H1 (cell line): ENCODE data around the gene SFTPB. TPM values are rescaled to one million over a fixed set of nuclear protein-coding genes. Genes with fewer than 3 reads are reported as not detected.

ENCODE experiments used
- ASH2L ChIP-seq: fragments of 200-600, 300-600 bp; sonication (generic); IDR thresholded peaks from one replicate; pipeline ENCODE4 v1.7.1; 2017; ENCODE audit warnings: low read length
- BCL11A ChIP-seq, 2 experiments: IDR thresholded peaks; one replicate each; pipeline ENCODE4 v1.6.1; 2011; ENCODE audit warnings: low read depth in 2 of 2, low read length in 2 of 2, mild to moderate bottlenecking in 2 of 2
- BRCA1 ChIP-seq: IDR thresholded peaks from 2 replicates; pipeline ENCODE4 v1.6.1; 2012; ENCODE audit warnings: low read depth, low read length, improper control_type of control experiment
- CREB1 ChIP-seq: IDR thresholded peaks from 2 replicates; pipeline ENCODE4 v1.6.1; 2012; ENCODE audit warnings: inconsistent platforms
- EGR1 ChIP-seq: IDR thresholded peaks from 2 replicates; pipeline ENCODE4 v1.6.1; 2011; ENCODE audit warnings: low read depth, low read length, borderline replicate concordance
- EP300 ChIP-seq, 2 experiments: IDR thresholded peaks; 1 replicate in 1 of 2; 2 replicates in 1 of 2; pipeline ENCODE4 v1.6.1; 2011 to 2012; ENCODE audit warnings: low read depth in 2 of 2, low read length in 2 of 2, mild to moderate bottlenecking in 2 of 2, borderline replicate concordance in 1 of 2, inconsistent platforms in 1 of 2, moderate library complexity in 1 of 2
- EZH2 ChIP-seq: fragments of 200-600 bp; sonication (generic); IDR thresholded peaks from 2 replicates; pipeline ENCODE4 v1.7.1; 2012; ENCODE audit warnings: low read depth, mild to moderate bottlenecking, moderate library complexity, low read length, inconsistent platforms; ENCODE audit not compliant: severe bottlenecking
- NRF1 ChIP-seq: IDR thresholded peaks from 2 replicates; pipeline ENCODE4 v1.6.1; 2011; ENCODE audit warnings: mild to moderate bottlenecking, low read depth, low read length, improper control_type of control experiment
- RFX5 ChIP-seq: IDR thresholded peaks from 2 replicates; pipeline ENCODE4 v1.6.1; 2011; ENCODE audit warnings: low read depth, low read length, improper control_type of control experiment, borderline replicate concordance
- polyA plus RNA-seq, 7 experiments: library from polyadenylated mRNA; depleted of rRNA in 3 of 7; stranded (reverse) in 5 of 7; unstranded in 2 of 7; fragments of >200 nt in 5 of 7; fragments of 200-250 nt in 2 of 7; gene quantifications; 1 replicate in 5 of 7; 2 replicates in 1 of 7; 4 replicates in 1 of 7; pipeline versions ENCODE4 v1.2.1 to v1.2.3, GENCODE V29; 2011 to 2013; ENCODE audit warnings: missing spikeins in 2 of 7, mixed read lengths in 2 of 7
- total RNA-seq: library from RNA; stranded (reverse); fragmentation: NEBNext Ultra II Directional; extraction: Animal tissue kit (Norgen Biotek cat#: 25700); gene quantifications from 2 replicates; pipeline ENCODE4 v1.2.1, GENCODE V29; 2021

Gene SFTPB
- total and polyA plus RNA-seq, 2 of the 8 experiments (the other 6 are each of a cell fraction or from before 2014, with no cell fraction given), result not detected

- no peak for TF ChIP-seq EP300 (IDR thresholded peaks at IDR 0.05; ENCODE audit: borderline replicate concordance in 1 of 2, low read depth in 2 of 2, low read length in 2 of 2)
- TF ChIP-seq NRF1, result no peak
- TF ChIP-seq EZH2, result no peak
- TF ChIP-seq RFX5, result no peak
- no peak for TF ChIP-seq EGR1
- no peak for TF ChIP-seq BRCA1
- TF ChIP-seq ASH2L, result no peak
- TF ChIP-seq CREB1, result no peak
- TF ChIP-seq BCL11A (IDR thresholded peaks at IDR 0.05; ENCODE audit: low read depth in 2 of 2, low read length in 2 of 2), result no peak
Observed at GRCh38 chr2:85698184-85698879, 30.3 kb upstream of the SFTPB start (continued).
